GM18909 (cell line): Measurements from ENCODE around the gene GRPEL1.

Experiments
- ATAC-seq: cut with Tn5 transposase; IDR thresholded peaks from one replicate; pipeline ENCODE4 v1.9.1; 2021; ENCODE audit warnings: mild to moderate bottlenecking; ENCODE audit not compliant: unreplicated experiment, poor library complexity

GRPEL1 gene

DNA sequence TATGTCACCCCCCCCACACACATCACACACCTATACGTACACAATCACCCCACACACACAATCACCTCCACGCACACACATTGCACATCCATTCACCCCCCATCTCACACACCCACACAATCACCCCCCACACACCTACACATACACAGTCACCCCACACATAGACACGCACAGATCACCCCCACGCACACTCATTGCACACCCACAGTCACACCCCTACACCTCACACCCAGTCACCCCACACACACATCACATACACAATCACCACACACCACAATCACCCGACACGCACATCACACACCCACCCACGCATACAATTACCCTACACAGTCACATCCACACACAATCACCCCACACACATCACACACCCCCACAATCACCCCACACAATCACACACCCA, 40.6 kb downstream of the GRPEL1 start:
- ATAC-seq: no peak

DNA sequence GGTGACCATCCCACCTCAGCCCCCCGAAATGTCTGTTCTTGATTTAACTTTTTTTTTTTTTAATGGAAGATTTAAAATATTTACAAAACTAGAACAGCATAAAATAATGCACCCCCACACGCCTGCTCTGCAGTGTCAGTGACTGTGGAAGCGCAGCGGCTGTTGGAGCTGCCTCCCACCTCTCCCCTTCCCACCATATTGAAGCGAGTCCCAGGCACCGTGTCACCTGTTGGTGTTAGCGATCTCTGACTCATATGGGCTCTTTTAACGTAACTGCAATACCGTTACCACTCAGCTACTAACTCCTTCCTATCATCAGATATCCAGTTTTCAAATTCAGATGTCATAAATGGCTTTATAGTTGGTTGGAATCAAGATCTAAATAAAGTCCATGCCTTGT, 41.8 kb downstream of the GRPEL1 start:
- ATAC-seq: no peak

DNA sequence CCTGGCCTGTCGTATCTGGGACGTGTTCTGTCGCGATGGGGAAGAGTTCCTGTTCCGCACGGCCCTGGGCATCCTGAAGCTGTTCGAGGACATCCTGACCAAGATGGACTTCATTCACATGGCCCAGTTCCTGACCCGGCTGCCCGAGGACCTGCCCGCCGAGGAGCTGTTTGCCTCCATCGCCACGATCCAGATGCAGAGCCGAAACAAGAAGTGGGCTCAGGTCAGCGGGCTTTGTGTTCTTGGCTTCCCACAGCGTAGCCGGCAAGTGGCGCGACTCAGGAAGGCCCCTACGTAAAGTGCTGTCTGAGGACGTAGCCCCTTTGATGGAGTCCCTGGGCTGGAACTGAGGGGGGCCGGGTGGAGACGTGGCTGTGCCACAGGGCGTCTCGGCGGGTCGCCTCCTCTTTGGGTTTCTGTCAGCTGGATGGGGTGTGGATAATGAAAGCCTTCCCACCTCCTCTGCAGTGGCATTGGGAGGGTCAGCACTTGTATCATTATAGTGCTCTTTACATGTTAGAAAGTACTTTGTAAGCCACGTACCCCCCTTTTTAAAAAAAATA, 42.7 kb downstream of the GRPEL1 start:
- ATAC-seq: no peak

DNA sequence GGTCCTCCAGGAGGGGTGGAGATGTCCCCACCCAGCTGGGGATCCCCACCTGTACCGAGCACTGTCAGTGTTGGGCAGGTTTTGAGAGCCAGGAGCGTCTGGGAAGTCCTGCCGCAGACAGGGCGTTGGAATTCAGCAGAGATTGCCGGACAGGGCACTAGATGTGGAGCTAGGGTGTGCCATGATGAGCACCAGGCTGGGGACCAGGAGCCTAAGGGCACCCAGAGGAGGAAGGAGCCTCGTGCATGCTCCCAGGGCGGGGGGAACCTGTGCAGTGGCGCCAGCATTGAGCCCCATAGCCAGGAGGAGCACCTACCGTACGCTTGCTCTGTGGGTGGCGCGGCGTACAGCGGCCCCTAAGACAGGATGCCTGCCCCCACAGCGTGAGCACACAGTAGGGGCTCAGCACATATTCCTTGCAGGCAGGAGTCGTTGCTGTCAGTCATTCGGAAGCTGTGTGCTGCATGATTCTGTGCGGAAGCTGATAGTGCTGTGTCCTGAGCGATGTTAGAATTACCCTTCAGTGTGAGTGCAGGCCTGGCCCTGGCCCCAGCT, 43.5 kb downstream of the GRPEL1 start:
- no peak for ATAC-seq

DNA sequence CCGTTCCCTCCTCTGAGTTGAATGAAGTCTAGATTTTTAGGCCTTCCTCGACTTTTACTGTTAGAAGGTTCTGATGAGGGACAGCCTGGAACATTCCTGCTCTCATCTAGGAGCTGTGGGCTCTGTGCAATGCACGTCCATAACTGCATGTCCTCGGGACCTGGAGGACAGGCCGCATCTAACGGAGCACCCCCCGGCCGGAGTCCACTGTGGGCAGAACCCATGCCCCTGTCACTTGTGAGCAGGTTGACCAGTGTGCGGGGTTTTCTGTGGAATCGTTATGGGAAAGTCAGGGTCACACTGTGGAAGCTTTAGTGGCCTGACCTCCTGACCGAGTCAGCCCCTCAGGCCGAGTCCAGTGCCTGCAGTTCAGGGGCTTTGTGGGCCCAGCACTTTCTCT, 44.0 kb downstream of the GRPEL1 start:
- ATAC-seq: no peak

DNA sequence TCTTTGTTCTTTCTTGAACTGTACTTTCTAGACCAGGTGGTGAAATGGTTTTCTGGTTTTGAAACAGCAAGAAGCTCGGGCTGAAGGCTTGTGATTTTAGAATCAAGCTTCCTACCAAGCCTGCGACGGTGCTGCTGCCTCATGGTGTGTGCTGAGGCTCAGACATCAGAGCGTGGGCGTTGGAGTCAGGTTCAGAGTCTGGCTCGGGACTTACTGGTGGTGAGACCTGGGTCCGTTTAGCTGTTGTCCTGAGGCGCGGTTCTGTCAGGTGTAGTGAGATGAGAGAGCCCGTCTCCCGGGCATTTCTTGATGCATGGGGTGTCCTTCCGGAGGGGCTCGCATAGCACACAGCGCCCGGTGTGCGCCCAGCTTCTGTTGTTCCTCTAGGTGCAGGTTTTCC, 44.4 kb downstream of the GRPEL1 start:
- ATAC-seq: no peak

DNA sequence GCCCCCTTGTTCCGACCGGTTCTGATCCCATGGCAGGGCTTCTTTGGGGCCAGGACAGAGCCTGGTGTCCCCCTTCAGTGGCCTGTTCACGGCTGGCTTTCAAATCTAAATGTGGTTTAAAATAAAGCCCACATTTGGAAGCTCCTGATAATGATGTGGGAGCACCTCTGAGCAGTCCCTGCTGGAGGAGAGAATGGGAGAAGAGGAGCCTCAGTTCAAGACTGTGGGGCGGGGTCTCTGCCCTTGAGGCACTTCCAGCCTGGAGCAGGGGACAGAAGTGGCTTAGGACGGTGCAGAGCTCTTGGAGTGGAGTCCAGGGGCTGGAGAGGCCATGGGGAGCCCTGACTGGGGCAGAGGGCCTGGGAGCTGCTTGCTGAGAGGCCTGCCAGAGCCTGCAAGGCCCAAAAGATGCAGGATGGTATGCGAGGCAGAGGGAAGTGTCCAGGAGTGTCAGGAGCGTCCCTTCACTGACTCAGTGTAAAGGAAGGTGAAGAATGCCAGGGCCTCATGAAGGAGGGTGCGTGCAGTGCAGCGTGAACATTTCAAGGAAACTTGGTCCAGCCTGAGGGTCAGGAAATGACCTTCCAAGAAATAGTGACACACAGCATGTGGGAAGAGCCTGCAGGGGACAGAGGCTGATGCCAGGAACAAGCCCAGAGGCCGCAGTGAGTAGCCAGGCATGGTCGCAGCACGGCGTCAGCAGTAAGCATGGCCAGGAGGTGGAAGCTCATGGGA, 45.8 kb downstream of the GRPEL1 start:
- ATAC-seq: no peak

DNA sequence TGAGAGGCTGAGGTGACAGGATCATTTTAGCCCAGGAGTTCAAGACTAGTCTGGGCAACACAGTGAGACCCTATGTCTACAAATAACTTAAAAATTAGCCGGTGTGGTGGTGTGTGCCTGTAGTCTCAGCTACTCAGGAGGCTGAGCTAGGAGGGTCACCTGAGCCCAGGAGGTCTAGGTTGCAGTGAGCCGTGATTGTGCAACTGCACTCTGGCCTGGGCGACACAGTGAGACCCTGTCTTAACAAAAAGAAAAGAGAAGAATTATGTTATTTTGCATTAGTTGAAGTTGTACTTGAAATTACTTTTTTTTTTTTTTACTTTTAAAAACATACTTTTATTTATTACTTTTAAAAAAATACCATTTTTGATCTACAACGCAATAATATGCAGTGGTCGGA, 46.5 kb downstream of the GRPEL1 start:
- ATAC-seq: no peak

DNA sequence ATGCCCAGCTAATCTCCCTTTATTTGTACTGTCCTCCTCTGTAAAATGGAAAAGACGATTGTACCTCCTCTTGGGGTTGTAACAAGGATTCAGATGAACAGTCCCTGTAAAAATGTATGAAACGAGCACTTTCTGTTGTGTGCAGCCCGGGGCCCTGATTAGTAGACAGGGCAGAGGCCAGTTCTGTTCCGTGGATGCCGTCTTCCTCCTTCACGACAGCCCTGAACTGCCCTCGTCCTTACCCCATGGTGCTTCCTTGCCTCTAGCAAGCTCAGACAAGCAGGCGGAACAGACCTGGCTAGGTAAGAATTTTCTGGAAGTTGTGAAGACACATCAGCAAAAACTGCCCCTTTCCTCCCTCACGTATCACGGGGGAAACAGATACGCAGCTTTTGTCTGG, 47.0 kb downstream of the GRPEL1 start:
- no peak for ATAC-seq

DNA sequence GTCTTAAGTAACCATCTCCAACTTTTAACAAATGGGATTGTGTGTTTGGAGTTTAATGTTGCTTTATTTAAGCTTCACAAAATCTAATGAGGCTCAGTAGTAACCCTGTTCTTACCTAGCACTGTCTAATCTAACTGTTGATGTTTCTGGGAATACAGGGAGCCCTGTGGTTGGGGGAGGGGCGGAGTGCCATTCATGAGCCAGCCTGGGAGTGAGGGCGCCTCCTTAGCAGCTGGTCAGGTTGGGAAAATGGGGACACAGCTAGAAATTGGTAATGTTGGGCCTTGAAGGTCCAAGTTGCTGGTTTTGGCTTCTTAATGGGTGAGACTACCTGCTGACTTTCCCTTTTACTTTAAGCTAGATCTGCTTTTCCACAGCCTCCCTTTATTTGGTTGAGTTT, 47.6 kb downstream of the GRPEL1 start:
- no peak for ATAC-seq

DNA sequence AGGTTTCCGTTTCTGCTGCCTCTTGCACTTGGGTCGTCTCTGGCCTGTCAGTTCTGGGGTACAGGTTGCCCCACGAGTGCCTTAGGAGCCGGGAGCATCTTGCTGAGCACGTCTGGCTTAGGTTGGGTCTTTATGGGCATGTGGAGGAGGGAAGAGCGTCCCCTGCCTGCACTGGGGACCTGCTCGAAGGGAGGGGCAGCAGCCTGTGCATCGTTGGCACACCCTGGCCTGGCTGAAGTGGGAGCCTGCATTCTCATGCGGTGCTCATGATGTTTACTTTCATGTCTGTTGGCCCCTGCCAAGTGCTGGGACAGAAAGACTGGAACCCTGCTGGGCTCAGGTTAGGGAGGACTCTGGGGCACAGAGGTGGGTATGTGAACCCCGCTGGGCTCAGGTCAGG, 48.5 kb downstream of the GRPEL1 start:
- no peak for ATAC-seq

DNA sequence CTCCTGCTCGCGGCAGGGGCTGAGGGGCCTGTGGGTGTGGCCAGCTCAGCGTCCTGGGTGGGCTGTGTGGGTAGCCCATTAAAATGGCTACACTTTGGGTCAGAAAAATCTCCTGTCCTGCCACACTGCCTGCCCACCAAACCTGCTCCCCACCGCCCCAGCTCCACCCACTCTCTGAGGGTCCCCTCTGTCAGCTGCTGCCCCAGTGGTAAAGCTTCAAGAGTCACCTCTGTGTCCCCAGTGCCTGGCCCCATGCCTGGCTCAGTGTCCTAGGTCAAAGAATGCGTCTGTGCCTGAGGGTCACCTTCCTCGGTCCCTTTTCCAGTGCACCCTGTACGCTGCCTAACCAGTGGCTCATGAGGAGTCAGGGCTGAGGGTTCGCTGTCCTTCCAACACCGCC, 49.6 kb downstream of the GRPEL1 start:
- ATAC-seq: no peak

DNA sequence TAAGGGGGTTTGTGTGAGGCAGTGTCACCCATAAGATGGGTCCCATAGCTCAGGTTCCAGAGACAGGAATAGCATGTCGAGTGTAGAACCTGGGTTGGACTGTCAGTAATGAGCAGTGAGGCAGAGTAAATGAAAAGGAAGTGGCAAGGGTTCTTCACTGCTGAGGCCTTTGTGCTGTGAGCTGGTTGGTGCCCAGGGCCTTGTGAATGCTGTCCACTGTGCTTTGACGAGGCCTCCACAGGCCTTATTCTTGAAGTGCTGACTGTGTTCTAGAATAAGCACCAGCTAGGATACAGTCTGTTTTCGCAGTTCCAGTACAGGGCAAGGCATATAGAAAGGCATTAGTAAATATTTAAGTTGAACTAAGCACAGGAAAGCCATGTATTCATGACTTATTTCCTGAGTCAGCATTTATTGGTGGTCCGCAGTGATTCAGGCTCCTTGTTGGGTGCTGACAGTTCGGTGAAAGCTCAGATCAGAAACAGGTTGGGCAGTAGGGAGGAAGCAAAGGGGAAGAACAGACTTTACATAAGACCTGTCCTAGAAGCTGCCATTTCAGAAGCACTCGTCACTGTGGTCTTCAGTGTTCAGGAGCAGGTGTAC, 50.3 kb downstream of the GRPEL1 start:
- no peak for ATAC-seq

DNA sequence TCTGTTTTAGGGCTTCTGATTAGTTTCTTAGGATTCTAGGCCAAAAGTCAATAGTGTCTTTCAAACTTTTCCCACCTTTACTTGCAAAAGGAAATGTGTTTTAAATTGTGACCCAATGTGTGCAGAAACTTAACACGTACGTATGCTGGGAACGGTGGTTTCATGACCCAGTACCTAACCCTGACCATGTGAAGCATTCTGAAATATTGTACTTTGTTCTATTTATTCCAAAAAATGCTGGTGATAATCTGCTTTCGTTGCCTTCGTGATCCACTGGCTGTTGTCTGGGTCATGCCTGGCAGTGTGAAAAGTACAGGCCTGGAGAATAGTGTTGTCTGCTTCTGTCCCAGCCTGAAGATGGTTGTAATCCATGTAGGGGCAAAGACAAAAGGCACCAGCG, 51.4 kb downstream of the GRPEL1 start:
- no peak for ATAC-seq

DNA sequence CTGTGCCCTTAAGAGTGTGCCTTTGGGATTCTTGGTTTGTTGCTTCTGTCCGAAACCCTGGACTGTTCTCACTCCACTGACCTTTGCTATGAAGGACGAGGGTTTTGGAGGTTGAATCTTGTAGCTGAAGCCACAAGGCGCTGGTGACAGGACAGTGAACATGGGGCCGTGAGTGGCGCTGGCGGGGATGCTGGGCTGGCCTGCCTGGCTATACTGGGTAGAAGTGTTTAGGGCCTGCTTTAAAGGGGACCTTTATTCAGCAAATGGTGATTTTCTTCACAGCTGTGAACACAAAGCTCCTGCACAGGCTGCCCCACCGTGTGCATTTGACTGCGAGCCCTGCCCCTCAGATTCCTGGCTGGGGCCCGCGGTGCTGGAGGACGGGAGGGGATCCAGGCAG, 51.8 kb downstream of the GRPEL1 start:
- no peak for ATAC-seq

DNA sequence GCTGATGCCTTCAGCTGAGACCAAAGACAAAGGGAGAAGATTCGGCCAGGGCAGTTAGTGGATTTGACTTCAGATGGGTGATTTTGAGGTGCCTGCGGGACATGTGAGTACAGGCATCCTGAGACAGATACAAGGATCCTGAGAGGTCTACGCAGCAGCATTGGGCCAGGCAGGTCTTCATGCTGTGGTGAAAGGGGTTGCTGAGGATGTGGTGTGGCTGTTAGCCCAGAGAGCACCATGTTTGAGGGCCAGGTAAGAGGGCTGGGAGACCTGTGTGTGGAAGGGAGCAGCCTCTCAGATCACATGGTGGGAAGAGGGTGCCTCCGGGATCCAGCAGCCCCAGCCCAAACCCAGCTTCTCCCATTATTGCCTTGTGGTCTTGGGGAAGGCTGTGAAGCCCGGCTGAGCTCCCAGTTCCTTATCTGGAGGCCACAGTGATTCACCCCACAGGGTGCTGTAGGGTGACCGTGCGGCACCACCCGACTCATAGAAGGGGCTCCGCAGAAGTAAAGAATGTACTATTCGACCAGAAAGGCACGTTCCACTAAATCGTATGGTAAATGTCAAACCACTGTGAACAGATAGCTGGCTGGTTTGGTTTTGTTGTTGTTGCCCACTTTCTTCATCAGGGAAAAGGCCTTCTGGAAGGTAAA, 52.4 kb downstream of the GRPEL1 start:
- ATAC-seq: no peak

DNA sequence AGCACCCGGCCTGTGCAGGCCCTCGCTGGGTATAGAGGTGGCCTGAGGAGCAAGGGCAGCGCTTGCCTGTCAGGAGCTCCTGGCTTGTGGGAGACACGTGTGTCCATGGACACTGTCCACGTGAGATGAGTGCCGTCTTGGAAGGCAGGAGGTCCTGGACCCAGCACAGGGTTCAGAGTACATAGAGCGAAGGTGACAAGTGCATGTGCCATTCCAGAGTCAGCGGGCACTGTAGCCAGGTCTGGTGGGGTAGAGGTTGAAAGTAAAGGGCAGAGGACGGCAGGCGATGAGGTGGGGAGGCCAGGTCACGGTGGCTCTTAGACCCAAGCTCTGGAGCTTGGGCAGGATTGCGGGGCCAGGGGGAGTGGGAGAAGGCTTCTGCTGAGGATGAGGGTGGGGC, 53.0 kb downstream of the GRPEL1 start:
- no peak for ATAC-seq

DNA sequence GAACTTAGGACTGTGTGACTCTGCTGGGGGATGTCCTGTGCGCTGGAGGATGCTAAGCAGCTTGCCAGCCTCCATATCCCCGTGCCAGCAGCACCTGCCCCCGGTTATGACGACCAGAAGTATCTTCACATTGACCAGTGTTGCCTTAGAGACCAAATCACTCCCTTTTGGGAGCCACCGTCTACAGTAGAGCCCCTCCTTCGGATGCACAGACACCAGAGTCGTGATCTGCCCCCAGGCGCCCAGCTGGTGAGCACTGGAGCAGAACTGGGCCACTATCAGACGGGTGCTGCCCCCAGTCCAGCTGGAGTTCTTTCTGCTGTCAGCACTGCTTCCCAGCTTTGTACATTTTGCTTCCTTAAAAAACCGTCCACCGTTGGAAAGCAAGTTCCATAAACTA, 54.7 kb downstream of the GRPEL1 start:
- ATAC-seq: no peak

DNA sequence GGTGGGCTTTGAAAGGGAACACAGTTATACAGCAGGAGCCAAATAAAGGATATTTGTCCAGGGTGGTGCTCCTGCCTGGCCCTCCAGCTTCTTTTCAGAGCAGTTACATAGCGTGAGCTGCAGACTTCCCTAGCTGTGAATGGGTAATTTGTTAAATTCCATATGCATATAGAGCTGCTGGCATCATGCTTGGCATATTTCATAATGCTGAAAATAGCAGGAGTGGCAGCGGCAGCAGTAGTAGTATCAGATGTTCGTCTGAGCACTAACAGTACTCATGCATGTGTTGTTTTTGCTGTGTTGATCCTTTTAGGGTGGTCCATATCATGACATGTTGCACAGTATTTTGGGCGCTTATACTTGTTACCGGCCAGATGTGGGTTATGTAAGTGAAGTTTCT, 58.3 kb downstream of the GRPEL1 start:
- ATAC-seq: no peak
